Fibroblast of pulmonary artery (primary cell): ENCODE data around the gene SOX13.

Source experiments
- DNase-seq: peaks from one replicate; pipeline ENCODE4 v3.0.0-alpha.2; 2010; ENCODE audit warnings: low read depth
- H3K4me3 ChIP-seq: replicated peaks from 2 replicates; pipeline ENCODE4 v1.5.1; 2011; ENCODE audit warnings: low read depth, mild to moderate bottlenecking, control low read depth, low read length, moderate library complexity
- TF ChIP-seq, protein P1 (sequence below): IDR thresholded peaks from 2 replicates; pipeline ENCODE4 v1.5.1; 2011; ENCODE audit warnings: mild to moderate bottlenecking, control low read depth, low read length, inconsistent platforms; ENCODE audit errors: missing control alignments

The SOX13 gene

DNA sequence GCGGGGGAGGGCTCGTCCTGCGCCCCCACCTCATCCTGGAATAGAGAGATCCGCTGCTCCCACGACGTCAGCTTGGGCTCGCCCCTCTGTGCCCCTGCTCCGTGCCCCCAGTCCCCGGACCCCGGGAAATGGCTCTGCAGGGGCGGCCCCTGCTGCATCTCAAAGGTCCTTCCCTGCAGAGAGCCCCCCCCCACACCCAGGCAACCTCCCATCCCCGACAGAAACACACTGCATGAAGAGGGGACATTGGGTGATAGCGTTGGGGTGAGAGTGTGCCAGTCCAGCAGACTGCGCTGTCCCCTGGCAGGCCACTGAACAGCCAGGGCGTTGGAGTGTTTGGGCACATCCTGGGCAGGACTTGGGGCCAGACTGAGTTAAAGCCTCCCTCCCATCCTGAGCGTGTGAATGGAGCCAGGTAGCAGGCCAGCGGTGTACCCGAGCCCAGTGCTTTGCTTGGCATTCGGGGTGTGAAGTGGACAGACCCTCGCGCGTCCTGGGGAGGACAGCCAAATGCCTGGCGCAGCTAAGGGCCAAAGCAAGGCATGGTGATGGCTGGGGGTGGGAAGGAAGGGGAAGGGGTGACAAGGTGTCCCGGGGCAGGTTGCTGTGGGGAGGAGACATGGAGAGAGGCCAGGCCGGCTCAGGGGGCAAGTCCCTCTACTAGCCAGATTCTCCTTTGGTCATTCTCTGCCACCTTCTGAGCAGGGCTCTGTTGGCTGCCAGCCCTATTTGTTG lies 79.6 kb downstream of the SOX13 start:
- TF ChIP-seq, protein P1, sequence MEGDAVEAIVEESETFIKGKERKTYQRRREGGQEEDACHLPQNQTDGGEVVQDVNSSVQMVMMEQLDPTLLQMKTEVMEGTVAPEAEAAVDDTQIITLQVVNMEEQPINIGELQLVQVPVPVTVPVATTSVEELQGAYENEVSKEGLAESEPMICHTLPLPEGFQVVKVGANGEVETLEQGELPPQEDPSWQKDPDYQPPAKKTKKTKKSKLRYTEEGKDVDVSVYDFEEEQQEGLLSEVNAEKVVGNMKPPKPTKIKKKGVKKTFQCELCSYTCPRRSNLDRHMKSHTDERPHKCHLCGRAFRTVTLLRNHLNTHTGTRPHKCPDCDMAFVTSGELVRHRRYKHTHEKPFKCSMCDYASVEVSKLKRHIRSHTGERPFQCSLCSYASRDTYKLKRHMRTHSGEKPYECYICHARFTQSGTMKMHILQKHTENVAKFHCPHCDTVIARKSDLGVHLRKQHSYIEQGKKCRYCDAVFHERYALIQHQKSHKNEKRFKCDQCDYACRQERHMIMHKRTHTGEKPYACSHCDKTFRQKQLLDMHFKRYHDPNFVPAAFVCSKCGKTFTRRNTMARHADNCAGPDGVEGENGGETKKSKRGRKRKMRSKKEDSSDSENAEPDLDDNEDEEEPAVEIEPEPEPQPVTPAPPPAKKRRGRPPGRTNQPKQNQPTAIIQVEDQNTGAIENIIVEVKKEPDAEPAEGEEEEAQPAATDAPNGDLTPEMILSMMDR = no peak
- H3K4me3 ChIP-seq = peak overlapping the region; percentile 57
- no peak for DNase-seq

- H3K4me3 ChIP-seq = no peak overlapping the region
- TF ChIP-seq, protein P1 = no peak
- no peak for DNase-seq
Observed at GRCh38 chr1:204153667-204154066, 80.8 kb downstream of the SOX13 start.

DNA sequence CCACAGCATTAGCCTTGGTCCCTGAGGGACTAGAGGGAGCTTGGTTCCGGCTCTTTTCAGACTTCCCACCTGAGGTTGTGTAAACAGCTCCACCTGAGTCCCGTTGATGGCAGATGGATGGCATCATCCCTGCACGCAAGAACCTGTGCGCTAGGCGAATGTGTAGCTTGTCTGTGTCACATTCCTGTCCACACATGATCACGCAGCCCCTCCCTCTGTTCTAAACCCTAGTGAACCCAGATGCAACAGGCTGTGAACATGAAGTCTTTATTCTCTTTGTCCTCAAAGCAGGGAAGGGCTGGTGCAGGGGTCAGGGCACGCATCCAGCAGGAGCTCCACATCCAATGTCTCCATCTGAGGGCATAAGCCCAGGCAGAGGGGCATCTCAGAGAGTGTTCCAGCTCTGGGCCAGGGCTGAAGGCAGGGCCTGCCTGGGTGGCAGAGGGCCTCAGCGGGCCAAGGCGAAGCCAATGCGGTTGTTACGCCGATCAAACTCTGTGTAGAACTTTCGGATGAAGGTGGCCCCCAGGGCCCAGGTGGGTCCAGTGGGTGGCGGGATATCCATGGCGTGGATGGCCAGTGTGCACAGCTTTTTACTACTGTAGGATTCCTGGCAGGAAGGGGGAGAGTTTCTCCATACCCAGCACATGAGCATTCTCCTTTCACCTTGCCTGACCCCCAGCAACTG lies 81.8 kb downstream of the SOX13 start:
- TF ChIP-seq, protein P1 = no peak
- no peak for DNase-seq
- H3K4me3 ChIP-seq = no peak overlapping the region

GRCh38 chr1:204155881-204156280 lies 83.0 kb downstream of the SOX13 start:
- no peak overlapping the region for H3K4me3 ChIP-seq
- no peak for DNase-seq

GRCh38 chr1:204157962-204158361 lies 85.0 kb downstream of the SOX13 start:
- DNase-seq = no peak
- TF ChIP-seq, protein P1 = no peak
- H3K4me3 ChIP-seq = no peak overlapping the region

More at GRCh38 chr1:204155881-204156280, 83.0 kb downstream of the SOX13 start:
- TF ChIP-seq, protein P1 = no peak

DNA sequence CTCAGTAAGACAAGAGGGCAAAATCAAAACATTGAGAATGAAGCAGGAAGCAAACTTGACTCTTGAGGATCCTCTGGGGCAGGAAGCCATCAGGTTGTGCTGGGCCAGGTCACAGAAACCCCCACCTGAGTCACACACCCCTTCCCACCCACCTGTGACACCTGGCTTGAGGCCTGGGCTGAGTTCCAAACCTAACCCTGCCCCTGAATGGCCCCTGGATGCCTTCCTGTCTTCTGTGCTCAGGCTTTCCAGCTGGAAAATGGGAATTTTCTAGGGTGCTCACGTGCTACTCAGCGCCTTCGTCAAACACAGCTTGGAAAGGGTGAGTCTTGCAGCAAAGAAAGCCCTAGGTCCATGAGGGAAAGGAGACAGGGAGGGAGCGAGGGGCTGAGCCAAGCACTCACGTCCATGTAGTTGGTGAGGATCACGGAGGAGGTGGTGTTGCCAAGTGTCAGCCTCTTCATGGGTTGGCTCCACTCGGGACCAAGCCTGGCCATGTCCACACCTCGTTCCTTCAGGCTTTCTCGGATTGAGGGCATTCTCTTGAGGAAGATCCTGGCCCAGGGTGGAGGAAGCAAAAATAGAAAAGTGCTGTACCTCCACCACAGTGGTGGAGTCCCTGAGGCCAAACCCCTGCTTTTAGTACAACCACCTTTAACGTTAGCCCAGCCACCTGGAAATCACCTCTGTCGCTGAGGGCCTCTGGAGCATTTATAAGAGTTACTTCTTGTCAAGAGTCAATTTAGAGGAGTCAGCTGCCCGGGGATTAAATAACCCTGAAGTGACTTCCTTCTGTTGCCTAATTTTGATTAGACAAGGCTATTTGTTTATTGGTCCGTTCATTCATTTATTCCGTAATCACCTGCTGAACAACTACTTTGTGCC lies 88.9 kb downstream of the SOX13 start:
- no peak for DNase-seq
- H3K4me3 ChIP-seq = no peak overlapping the region
- TF ChIP-seq, protein P1 = no peak
